SKM-1 (cell line): ENCODE measurements around the gene RDX.

ENCODE experiments used
- DNase-seq: peaks from one replicate; lab custom pipeline; 2025; ENCODE audit not compliant: unreplicated experiment; lab: John Stamatoyannopoulos, UW

RDX gene

GRCh38 chr11:110134110-110134509 is 162.3 kb downstream of the RDX start:
- DNase-seq: no peak

- DNase-seq: no peak
Observed at GRCh38 chr11:110133160-110133559, 163.3 kb downstream of the RDX start.

- no peak for DNase-seq
Observed at GRCh38 chr11:110131386-110132123, 164.9 kb downstream of the RDX start.

GRCh38 chr11:110130642-110131238 is 165.7 kb downstream of the RDX start:
- DNase-seq: no peak

GRCh38 chr11:110128161-110128560 is 168.3 kb downstream of the RDX start:
- DNase-seq: no peak

GRCh38 chr11:110126936-110127335 is 169.5 kb downstream of the RDX start:
- no peak for DNase-seq

GRCh38 chr11:110125632-110126031 is 170.8 kb downstream of the RDX start:
- DNase-seq: no peak
